GM23248 (cell line): Measurements from ENCODE around the gene ZFP36L1. TPM values are rescaled to one million over a fixed set of nuclear protein-coding genes. Genes with fewer than 3 reads are reported as not detected.
A peak's percentile ranks its signal among the peaks of the same experiment; 100 is the strongest.

ENCODE experiments used
- DNase-seq: peaks from one replicate; pipeline ENCODE4 v3.0.0-alpha.2; 2015
- H2AFZ ChIP-seq: fragments of 200-600 bp; sonication (generic); 2 replicates; pipeline ENCODE4 v1.6.1; 2016; ENCODE audit warnings: antibody characterized with exemption
- H3F3A ChIP-seq: fragments of 200-600 bp; sonication (generic); 2 replicates; pipeline ENCODE4 v1.6.1; 2016; ENCODE audit warnings: mild to moderate bottlenecking, antibody characterized with exemption, mixed run types; ENCODE audit not compliant: insufficient read depth
- H3K27ac ChIP-seq: fragments of 200-600 bp; sonication (generic); 2 replicates; pipeline ENCODE4 v1.5.1; 2016; ENCODE audit warnings: mild to moderate bottlenecking
- H3K27me3 ChIP-seq: fragments of 200-600 bp; sonication (generic); replicated peaks from 2 replicates; pipeline ENCODE4 v1.6.1; 2016; ENCODE audit warnings: mild to moderate bottlenecking; ENCODE audit not compliant: insufficient read depth
- H3K36me3 ChIP-seq: fragments of 200-600 bp; sonication (generic); 2 replicates; pipeline ENCODE4 v1.6.1; 2016; ENCODE audit warnings: low read depth, mild to moderate bottlenecking
- H3K4me1 ChIP-seq: fragments of 200-600 bp; sonication (generic); 2 replicates; pipeline ENCODE4 v1.6.1; 2016; ENCODE audit warnings: mild to moderate bottlenecking; ENCODE audit not compliant: insufficient read depth
- H3K4me2 ChIP-seq: fragments of 200-600 bp; sonication (generic); one replicate; pipeline ENCODE4 v1.6.1; 2016; ENCODE audit warnings: mild to moderate bottlenecking; ENCODE audit not compliant: unreplicated experiment
- H3K4me3 ChIP-seq: fragments of 200-600 bp; sonication (generic); 2 replicates; pipeline ENCODE4 v1.5.1; 2016; ENCODE audit warnings: mild to moderate bottlenecking
- H3K79me2 ChIP-seq: fragments of 200-600 bp; sonication (generic); 2 replicates; pipeline ENCODE4 v1.6.1; 2016; ENCODE audit warnings: mild to moderate bottlenecking; ENCODE audit not compliant: insufficient read depth
- H3K9ac ChIP-seq: fragments of 200-600 bp; sonication (generic); 2 replicates; pipeline ENCODE4 v1.6.1; 2016; ENCODE audit warnings: mild to moderate bottlenecking
- H3K9me2 ChIP-seq: fragments of 200-600 bp; sonication (generic); 2 replicates; pipeline ENCODE4 v1.6.1; 2016; ENCODE audit warnings: mixed run types, mild to moderate bottlenecking, moderate library complexity; ENCODE audit not compliant: insufficient read depth
- H3K9me3 ChIP-seq: fragments of 200-600 bp; sonication (generic); one replicate; pipeline ENCODE4 v1.6.1; 2017; ENCODE audit warnings: low read depth
- H4K20me1 ChIP-seq: fragments of 200-600 bp; sonication (generic); 2 replicates; pipeline ENCODE4 v1.6.0; 2016; ENCODE audit not compliant: insufficient read depth
- EZH2 ChIP-seq: fragments of 200-600 bp; sonication (generic); IDR thresholded peaks from 2 replicates; pipeline ENCODE4 v1.6.1; 2018; ENCODE audit warnings: antibody characterized with exemption, mild to moderate bottlenecking; ENCODE audit not compliant: insufficient read depth, poor library complexity, severe bottlenecking
- EZH2phosphoT487 ChIP-seq: fragments of 200-600 bp; sonication (generic); IDR thresholded peaks from 2 replicates; pipeline ENCODE4 v1.6.1; 2018; ENCODE audit warnings: antibody characterized with exemption, moderate library complexity, mild to moderate bottlenecking, low read depth; ENCODE audit not compliant: insufficient read depth
- WGBS, 2 experiments: methylation state at CpG; one replicate each; pipeline ENCODE4 v1.1.6; 2015 to 2017; ENCODE audit warnings: low lambda C conversion rate in 2 of 2, low coverage in 1 of 2; ENCODE audit errors: missing lambda C conversion rate in 2 of 2; 5-methylcytosine and 5-hydroxymethylcytosine counted together
- in situ Hi-C: fragments of 300-500 bp; cut with MboI; formaldehyde crosslinking; loops from 2 replicates; pipeline ENCODE4 v1.15.0; 2020
- polyA plus RNA-seq: library from polyadenylated mRNA; unstranded; fragments of >200 nt; fragmentation: Nextera tagmentation; extraction: Ambion mirVana; gene quantifications from 2 replicates; pipeline ENCODE4 v1.2.1, GENCODE V29; 2016
- total RNA-seq: library from RNA; depleted of rRNA; stranded (reverse); fragments of >200 nt; shearing (Covaris generic); gene quantifications from 2 replicates; pipeline ENCODE4 v1.2.3, GENCODE V29; 2014

Gene ZFP36L1
- total and polyA plus RNA-seq, 2 experiments from 2014 or later: 92.9 to 599 TPM

DNA sequence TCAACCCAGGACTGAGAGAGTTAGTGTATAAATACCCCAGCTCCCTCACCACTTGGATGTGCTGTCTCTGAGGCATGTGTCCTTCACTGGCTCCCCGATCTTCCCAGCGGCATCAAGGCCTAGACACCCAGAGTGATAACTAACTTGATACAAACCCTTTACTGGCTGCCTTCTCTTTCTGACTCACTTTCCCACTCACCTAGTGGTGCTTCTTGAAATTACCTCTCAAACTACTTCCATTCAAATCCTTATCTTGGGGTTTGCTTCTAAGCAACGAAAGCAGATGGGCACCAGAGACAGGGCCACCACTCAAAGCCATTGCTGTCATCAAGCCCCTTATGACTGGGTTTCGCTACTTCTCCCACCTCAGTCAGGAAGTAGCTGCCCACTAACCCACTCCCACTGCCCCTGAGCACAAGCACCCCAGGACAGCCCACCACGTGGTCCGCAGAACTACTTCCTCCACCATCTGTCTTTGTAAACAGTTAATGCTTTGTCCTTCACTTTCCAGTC lies 17.2 kb downstream of the ZFP36L1 start:
- H4K20me1 ChIP-seq: no peaks in the 10 kb centered on the region
- H3K9ac ChIP-seq: no peak overlapping the region
- no peaks in the 10 kb centered on the region for H3K79me2 ChIP-seq
- H3K4me3 ChIP-seq: no peak overlapping the region
- 85 to 87% methylated on average over 6 of the region's 6 CpGs for WGBS, 2 experiments
- H3K9me3 ChIP-seq: no peaks in the 10 kb centered on the region
- no peak overlapping the region for H2AFZ ChIP-seq
- TF ChIP-seq EZH2 (no peak), EZH2phosphoT487 (no peak)
- DNase-seq: no peak
- no peak overlapping the region for H3K4me2 ChIP-seq
- in situ Hi-C loops: no loop called here
- H3K4me1 ChIP-seq: peaks cover 39% of the 10 kb centered on the region
- H3K27me3 ChIP-seq: no peaks in the 10 kb centered on the region
- no peaks in the 10 kb centered on the region for H3K36me3 ChIP-seq
- no peak overlapping the region for H3K27ac ChIP-seq
- no peaks in the 10 kb centered on the region for H3K9me2 ChIP-seq
- H3F3A ChIP-seq: peaks cover 44% of the 10 kb centered on the region

DNA sequence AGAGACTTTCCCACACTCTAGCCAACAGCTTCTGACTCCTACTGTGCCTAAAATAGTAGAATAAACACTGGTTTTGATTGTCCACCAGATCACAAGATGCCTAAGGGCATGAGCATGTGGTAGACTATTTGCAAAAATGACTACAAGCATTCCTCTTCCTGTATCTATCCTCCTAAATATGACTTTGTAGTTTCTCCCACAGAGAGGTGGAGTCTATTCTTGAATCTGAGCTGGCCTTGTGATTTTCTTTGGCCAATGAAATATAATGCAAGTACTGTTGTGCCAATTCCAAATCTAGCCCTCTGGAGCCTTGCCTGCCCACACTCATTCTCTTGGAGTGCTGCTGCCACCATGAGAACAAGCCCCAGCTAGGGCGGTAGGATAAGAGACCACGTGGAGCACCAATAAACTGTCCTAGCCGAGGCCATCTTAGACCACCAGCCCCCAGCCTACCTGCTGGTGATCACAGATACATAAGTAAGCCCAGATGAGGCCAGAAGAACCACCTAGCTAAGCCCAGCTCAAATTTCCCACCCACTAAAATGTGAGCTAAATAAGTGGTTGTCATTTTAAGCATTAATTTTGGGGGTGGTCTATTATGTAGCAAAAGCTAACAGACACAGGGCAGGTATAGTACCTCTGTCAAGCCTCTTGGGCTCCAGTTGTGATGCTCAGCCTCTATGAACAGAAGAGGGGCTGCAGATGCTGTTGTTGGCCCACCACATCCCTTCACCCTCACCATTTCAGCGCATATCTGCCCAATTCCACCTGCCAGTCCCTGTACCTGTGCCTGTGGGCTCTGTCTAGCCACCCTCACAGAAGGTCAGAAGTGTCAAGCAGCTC lies 17.9 kb downstream of the ZFP36L1 start:
- H3K9me2 ChIP-seq: no peaks in the 10 kb centered on the region
- no peaks in the 10 kb centered on the region for H3K36me3 ChIP-seq
- H3K27me3 ChIP-seq: no peaks in the 10 kb centered on the region
- H3F3A ChIP-seq: peaks cover 37% of the 10 kb centered on the region
- no peaks in the 10 kb centered on the region for H3K79me2 ChIP-seq
- no peak overlapping the region for H2AFZ ChIP-seq
- H3K9ac ChIP-seq: peak overlapping the region; percentile 76
- H3K4me3 ChIP-seq: no peak overlapping the region
- in situ Hi-C loops: no loop called here
- WGBS, 2 experiments: 95 to 98% methylated on average over 4 of the region's 4 CpGs
- H4K20me1 ChIP-seq: no peaks in the 10 kb centered on the region
- H3K4me2 ChIP-seq: peak overlapping the region; percentile 54
- H3K27ac ChIP-seq: peak overlapping the region; percentile 93
- TF ChIP-seq EZH2phosphoT487 (no peak), EZH2 (no peak)
- DNase-seq: peak; percentile 89
- H3K9me3 ChIP-seq: no peaks in the 10 kb centered on the region
- peaks cover 32% of the 10 kb centered on the region for H3K4me1 ChIP-seq

GRCh38 chr14:68772761-68773381 lies 20.0 kb downstream of the ZFP36L1 start:
- Histone ChIP-seq H2AFZ (no peak overlapping the region), H3K79me2 (no peaks in the 10 kb centered on the region), H3K9ac (no peak overlapping the region), H3K27me3 (no peaks in the 10 kb centered on the region), H3K4me1 (peaks cover 13% of the 10 kb centered on the region), H3K27ac (no peak overlapping the region), H3K4me2 (no peak overlapping the region), H3K9me3 (no peaks in the 10 kb centered on the region), H4K20me1 (no peaks in the 10 kb centered on the region), H3K4me3 (no peak overlapping the region), H3K36me3 (no peaks in the 10 kb centered on the region), H3K9me2 (no peaks in the 10 kb centered on the region), H3F3A (peaks cover 16% of the 10 kb centered on the region)
- WGBS, 2 experiments: 96% methylated on average over 6 of the region's 6 CpGs
- in situ Hi-C loops: no loop called here
- DNase-seq: no peak
- TF ChIP-seq EZH2phosphoT487 (no peak), EZH2 (no peak)

- Histone ChIP-seq H3K36me3 (no peaks in the 10 kb centered on the region), H3K4me1 (peaks cover 9% of the 10 kb centered on the region), H3K9ac (no peak overlapping the region), H3F3A (peaks cover 12% of the 10 kb centered on the region), H2AFZ (no peak overlapping the region), H3K27ac (no peak overlapping the region), H3K9me2 (no peaks in the 10 kb centered on the region), H3K79me2 (no peaks in the 10 kb centered on the region), H3K4me2 (no peak overlapping the region), H3K27me3 (no peaks in the 10 kb centered on the region), H4K20me1 (no peaks in the 10 kb centered on the region), H3K9me3 (no peaks in the 10 kb centered on the region), H3K4me3 (no peak overlapping the region)
- in situ Hi-C loops: no loop called here
- no peak for DNase-seq
- TF ChIP-seq EZH2phosphoT487: no peak
- no peak for TF ChIP-seq EZH2
- 97 to 100% methylated on average over 10 of the region's 10 CpGs for WGBS, 2 experiments
Measured at GRCh38 chr14:68771631-68772030, 21.2 kb downstream of the ZFP36L1 start.
